HG03432 (cell line): ENCODE measurements around the gene OPCML.

Experiments used
- ATAC-seq: cut with Tn5 transposase; IDR thresholded peaks from one replicate; pipeline ENCODE4 v1.9.1; 2021; ENCODE audit warnings: mild to moderate bottlenecking, moderate library complexity; ENCODE audit not compliant: unreplicated experiment

Gene OPCML

DNA sequence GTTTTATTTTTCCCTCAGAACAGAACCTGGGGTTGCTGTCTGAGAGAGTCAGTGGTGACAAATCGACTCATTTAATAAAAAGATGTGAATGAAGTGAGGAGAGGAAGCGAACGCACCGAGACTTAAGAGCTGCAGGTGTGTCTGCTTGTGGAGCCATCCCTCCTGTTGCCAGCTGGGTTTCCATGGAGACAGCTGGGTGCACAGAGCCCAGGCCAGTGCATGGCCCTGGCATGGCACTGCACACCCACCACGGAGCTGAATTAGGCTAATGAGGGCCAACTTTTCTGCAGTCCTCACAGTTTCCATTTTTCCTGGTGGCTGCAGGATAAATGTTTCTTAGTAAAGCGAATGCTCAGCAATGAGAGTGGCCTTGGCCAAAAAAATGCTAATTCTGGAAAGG, 750.2 kb downstream of the OPCML start:
- ATAC-seq, result no peak

DNA sequence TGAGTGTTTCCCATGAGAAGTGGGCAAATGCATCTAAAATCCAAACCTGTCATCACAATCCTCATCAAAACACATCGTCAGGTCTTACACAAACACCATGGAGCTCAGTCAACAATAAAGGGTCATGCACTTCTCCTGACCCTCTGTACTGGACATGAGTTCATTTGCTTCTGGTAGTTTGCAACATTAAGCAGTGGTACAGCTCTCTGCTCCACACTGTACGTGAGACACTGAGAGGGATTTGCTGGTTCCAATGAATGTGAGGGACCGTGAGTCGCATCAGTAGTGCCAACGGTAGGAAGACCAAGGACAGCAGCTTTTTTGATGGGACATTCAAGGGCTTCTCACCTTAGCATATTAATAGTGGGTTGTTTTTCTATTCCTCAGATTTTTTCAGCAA, 752.3 kb downstream of the OPCML start:
- ATAC-seq, result no peak

DNA sequence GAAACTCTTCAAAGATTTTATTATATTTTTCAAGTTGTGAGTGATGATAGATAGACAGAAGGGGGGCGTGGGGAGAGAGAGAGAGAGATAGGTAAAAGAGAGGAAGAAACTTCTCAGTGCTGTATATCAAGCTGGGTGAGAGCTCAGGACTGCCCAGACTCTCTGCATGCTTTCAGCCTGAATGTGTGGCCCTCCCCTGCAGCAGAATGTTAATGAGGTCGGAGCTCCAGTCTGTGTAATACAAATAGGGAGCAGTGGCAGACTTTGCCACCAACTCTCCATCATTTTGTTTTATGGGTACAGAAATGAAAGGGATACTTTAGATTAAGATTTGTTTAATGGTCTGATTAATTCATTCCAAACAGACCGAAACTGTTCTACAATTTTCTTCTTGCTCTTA, 752.8 kb downstream of the OPCML start:
- ATAC-seq, result no peak

DNA sequence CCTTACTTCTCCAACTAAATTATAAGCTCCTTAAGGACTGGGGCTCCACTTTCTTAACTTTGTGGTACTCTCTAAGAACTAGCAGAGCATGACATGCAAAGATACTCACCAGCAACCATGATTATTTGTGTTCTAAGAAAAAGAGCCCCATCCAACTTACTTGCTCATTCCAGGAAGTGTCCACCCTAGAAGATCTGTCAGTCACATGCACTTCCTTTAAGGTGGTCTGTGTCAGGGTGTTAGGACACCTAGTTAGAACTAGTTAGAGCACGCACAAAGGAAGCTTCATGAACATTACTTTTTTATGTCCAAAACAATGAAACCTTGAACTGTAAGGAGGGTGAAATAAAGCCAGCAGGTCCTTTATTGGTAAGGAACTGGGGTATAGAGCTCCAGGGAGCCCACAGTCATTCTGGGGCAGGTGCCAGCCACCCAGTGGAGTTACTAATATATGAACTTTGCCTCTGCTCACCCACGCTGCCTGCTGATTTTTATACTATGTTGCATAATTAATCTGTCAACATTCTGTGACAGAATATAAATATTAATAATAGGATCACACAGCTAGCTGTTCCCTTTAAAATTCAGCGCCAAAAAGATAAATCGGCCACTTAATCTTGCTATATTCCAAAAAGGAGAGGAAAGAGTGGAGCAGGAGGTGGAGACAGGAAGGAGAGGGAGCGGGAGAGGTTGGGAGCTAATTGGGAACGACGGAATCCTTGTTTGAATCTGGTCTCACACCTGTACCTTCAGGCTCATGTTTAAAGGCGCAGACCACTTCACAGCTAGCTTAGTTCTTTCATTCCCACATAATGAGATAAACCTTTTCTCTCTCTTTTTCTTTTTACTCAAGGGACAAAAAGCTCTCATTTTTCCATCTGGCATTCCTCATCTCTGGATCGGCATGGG, 755.0 kb downstream of the OPCML start:
- no peak for ATAC-seq

DNA sequence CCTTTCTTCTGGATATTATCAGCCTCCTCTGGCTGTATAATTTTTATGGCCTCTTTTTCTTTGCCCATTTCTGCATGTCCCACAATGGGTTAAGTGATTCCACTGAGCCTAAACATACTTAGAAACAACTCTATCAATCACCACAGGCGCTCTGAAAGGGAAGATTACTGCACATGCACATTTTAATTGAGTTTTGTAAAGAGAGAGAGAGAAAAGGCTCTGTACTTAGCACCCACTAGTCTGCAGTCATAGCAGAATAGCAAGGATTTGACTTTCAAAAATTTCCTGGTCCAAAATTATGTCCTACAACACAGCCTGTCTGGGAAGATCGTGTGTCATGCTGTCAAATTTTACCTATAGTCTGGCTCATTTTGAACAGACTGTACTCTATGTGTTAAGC, 758.5 kb downstream of the OPCML start:
- ATAC-seq, result no peak

- no peak for ATAC-seq
These were observed 759.4 kb downstream of the OPCML start for GRCh38 chr11:132772703-132773545.

DNA sequence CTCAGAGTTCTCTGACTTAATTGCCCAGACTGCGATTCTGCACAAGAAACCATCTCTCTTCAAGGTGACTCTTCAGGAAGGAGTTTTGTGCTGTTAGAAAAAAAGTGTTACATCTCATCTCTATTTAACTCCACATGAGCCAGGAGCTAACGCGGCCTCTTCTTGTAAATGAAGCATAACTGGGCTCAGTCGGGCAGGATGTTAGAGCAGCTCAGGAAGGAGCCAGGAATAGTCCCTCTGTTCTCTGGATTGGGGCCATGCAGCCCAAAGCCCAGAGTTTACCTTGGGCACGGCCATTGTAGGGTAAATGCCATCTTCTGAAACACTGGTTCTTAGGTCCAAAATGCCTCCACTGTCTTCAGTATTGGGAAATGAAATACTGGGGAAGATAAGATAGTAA, 760.6 kb downstream of the OPCML start:
- no peak for ATAC-seq

DNA sequence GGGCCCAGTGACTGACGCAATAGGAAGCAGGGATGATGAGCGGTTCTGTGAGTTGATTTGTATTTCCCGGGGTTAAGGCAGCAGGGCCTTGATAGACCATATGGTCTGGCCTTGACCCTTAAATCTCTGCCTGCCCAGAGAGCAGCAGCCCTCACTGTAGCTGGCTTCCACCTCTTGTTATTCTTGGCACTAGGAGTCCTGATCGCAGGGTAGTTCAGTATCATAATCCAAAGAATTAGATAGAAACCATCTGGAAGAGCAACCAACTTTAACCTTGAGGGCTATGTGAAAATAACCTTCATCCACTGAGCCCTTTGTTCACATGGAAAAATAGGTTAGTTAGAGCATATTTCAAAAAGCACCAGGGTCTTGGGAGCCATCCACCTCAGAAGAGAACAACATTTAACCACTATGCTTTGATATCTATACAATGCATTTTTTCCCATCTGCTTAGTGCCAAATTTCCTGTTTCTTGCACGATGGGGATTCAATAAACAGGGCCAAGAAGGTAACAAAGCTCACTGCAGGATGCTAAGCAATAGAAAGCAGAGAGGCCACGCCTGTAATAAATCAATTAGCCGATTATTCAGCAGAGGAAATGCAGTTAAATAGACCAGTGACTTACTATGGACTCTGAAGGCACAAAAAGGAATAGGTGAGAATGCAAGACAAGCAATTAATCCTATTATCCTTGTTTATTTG, 761.3 kb downstream of the OPCML start:
- ATAC-seq, result no peak

DNA sequence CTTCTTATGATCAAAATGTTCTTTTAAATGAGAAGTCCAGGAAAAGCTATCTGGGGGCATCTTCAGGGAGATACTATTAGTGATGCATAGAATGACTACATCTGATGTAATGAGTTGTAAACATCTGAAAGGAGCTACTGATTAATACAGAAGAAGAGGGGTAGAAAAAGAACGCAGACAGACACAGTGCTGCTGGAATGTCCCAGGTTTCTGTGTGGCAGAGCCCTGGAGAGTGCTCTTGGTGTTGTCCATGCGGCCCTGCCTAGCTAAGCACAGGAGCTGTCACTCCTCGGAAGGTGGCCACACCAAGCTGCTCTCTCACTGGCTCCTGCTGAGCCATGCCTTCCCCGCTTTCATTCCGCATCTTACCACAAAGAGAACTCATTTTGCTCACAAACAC, 768.8 kb downstream of the OPCML start:
- no peak for ATAC-seq

GRCh38 chr11:132755934-132756333, 776.4 kb downstream of the OPCML start:
- no peak for ATAC-seq

DNA sequence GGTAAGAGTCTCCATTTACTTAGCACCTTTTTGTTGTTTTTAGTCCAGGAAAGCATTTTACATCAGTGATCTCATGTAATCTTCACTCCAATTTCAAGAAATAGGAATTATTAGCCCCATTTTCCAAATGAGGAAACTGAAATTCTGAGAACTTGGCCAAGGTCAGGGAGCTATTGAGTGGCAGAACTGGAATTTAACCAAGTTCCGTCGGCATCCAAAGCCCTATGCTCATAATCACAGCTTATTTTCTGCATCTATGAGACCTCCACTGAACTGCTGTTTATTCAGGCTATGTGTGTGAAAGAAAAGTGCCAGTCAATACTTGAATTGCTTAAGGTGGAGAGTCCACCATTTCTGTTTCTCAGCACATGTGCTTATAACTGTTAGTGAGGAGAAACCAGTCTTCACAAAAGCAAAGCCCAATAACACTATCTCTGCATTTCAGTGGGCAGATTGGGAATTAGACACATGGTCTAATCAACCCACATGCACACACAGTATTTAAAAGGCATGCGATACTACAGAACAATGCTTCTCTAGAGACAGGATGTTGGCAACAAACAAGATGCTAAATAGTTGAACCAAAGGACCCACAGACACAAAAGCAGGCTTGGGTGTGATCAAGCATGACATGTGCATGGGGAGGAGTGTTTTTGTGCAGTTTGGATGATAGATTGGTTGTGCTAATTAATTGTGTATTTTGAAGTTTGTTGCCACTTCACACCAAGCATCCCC, 780.6 kb downstream of the OPCML start:
- ATAC-seq, result no peak

DNA sequence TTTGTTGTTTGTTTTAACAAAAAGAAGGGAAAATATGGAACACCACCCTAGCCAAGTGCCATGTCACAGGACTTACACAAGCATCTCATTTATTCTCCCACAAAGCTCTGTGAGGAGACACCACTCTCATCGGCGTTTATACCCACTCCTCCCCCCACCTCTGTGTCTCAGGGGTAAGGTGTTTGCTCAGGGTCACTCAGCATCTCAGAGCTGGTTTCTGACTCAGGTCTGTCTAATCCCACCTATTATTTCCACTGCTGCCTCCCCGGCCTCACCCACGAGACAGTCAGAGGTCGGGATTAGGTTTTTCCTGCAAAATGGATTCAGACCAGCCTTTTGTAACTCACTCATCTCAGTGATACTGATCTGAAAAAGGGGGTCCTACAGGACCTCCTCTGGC, 786.0 kb downstream of the OPCML start:
- no peak for ATAC-seq

DNA sequence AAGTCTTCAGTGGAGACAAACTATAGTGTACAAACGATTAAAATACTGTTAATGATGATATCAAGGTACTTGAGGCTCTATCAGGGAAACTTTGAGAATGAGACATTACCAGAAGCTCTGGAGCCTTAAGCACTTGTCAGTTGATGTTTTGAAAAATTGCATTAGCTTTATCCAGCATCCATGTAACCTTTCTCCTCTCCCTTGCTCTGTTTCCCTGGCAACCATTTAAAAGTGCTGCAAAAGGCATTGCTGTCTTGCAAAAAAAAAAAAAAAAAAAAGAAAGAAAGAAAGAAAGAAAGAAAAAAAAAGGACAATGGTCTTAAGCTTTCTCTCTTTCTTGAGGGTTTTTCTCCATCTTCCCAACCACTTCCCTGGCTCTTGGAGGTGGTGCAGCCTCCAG, 787.0 kb downstream of the OPCML start:
- no peak for ATAC-seq

DNA sequence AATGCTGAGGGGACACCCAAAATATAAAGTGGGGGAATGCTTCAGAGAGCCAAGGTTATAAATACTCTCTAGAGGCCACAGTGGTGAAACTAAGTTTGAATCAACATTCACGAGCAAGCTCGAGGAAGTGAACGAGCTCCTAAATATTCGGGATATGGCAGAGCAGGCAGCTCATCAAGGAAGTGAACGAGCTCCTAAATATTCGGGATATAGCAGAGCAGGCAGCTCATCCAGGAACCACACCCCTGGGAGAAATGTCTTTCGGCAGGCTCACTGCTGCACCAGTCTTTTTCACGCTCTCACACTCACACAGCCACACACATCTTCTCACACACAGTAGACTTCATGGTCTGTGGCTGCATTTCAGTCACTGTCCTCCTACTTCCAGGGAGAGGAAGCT, 787.5 kb downstream of the OPCML start:
- no peak for ATAC-seq

GRCh38 chr11:132743601-132744000, 788.7 kb downstream of the OPCML start:
- ATAC-seq, result no peak

GRCh38 chr11:132742929-132743328, 789.4 kb downstream of the OPCML start:
- ATAC-seq, result no peak

DNA sequence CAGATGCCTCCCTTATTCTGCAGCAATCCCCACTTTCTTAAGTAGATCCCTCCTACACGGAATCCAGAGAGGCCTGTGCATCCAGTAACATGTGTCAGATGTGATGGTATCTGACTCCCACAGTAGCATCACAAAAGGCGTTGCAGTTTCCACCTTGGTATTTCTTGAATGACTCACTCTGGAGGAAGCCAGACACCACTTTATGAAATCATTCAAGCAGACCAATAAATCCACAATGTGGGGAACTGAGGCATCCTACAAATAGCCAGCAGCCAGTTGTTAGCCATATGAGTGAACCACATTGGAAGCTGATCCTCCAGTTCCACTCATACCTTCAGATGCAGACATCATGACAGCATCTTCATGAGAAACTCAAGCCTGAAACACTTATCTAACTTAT, 798.1 kb downstream of the OPCML start:
- ATAC-seq, result no peak

GRCh38 chr11:132728026-132728425, 804.3 kb downstream of the OPCML start:
- no peak for ATAC-seq

- no peak for ATAC-seq
These were observed 810.8 kb downstream of the OPCML start for GRCh38 chr11:132721526-132721925.

- ATAC-seq, result no peak
These were observed 812.6 kb downstream of the OPCML start for GRCh38 chr11:132719684-132720083.
